Measurements from ENCODE around the gene CDC42. TPM values are rescaled to one million over a fixed set of nuclear protein-coding genes. Genes with fewer than 3 reads are reported as not detected.
"Not testable (repeated sequence)": the region's sequence is repeated elsewhere in the genome, so short reads cannot be mapped to it uniquely, and the experiment has no call there.

The CDC42 gene
- total RNA-seq, 3 donors from 2014 or later (not counting 1 experiment from before 2014, with no cell fraction given) = 454 to 470 (median 463) TPM

GRCh38 chr1:22030057-22030456 is 22.5 kb upstream of the CDC42 start:
- Mint-ChIP-seq H3K27me3 (ENCODE audit: low read depth in 2 of 2) (no peaks in the 10 kb centered on the region), H3K36me3 (no peaks in the 10 kb centered on the region), H3K4me1 (peaks cover 20 to 22% of the 10 kb centered on the region in 2 donors), H3K9me3 (no peaks in the 10 kb centered on the region), H3K4me3 (no peak overlapping the region), H3K27ac (no peak overlapping the region)
- TF ChIP-seq, protein P1, sequence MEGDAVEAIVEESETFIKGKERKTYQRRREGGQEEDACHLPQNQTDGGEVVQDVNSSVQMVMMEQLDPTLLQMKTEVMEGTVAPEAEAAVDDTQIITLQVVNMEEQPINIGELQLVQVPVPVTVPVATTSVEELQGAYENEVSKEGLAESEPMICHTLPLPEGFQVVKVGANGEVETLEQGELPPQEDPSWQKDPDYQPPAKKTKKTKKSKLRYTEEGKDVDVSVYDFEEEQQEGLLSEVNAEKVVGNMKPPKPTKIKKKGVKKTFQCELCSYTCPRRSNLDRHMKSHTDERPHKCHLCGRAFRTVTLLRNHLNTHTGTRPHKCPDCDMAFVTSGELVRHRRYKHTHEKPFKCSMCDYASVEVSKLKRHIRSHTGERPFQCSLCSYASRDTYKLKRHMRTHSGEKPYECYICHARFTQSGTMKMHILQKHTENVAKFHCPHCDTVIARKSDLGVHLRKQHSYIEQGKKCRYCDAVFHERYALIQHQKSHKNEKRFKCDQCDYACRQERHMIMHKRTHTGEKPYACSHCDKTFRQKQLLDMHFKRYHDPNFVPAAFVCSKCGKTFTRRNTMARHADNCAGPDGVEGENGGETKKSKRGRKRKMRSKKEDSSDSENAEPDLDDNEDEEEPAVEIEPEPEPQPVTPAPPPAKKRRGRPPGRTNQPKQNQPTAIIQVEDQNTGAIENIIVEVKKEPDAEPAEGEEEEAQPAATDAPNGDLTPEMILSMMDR (IDR thresholded peaks at IDR 0.05) = no peak
- 95% methylated on average over 4 of the region's 4 CpGs for WGBS (ENCODE audit: insufficient coverage)
- H3K27me3 ChIP-seq (ENCODE audit: control insufficient read depth, insufficient read depth, low read length) = no peaks in the 10 kb centered on the region
- peaks cover 11% of the 10 kb centered on the region for H3K4me1 ChIP-seq (ENCODE audit: control insufficient read depth, insufficient read depth, low read length)
- no peak overlapping the region for H3K4me3 ChIP-seq (ENCODE audit: low read length)
- DNase-seq (no peak), ATAC-seq (no peak)
- no peaks in the 10 kb centered on the region for H3K9me3 ChIP-seq (ENCODE audit: control insufficient read depth, insufficient read depth, low read length)
- intact Hi-C loops (cut with micrococcal nuclease) = no loop called here
- H3K27ac ChIP-seq (ENCODE audit: low read length) = no peak overlapping the region
- H3K36me3 ChIP-seq (ENCODE audit: control insufficient read depth, insufficient read depth, low read length) = peaks cover 4% of the 10 kb centered on the region

DNA sequence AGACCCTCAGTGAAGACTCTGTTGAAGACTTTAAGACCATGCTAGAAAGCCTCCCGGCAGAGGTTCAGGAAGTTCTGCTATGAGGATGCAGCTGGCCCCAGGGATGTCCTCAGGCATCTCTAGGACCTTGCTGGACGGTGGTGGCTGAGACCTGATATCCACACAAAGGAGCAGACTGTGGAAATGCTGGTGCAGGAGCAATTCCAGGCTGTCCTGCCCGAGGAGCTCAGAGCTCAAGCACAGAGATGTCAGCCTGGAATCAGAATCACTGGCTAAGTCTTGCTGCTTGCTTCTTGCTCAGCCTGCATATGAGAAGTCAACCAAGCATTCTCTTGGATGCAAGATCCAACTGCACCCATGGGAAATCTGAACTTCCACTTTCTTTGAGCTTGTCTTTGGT is 22.0 kb upstream of the CDC42 start:
- Mint-ChIP-seq H3K27ac (no peak overlapping the region), H3K4me3 (no peak overlapping the region), H3K36me3 (no peaks in the 10 kb centered on the region), H3K4me1 (peaks cover 16 to 19% of the 10 kb centered on the region in 2 donors), H3K9me3 (no peaks in the 10 kb centered on the region), H3K27me3 (ENCODE audit: low read depth in 2 of 2) (no peaks in the 10 kb centered on the region)
- DNase-seq (no peak), ATAC-seq (no peak)
- peaks cover 4% of the 10 kb centered on the region for H3K36me3 ChIP-seq (ENCODE audit: control insufficient read depth, insufficient read depth, low read length)
- H3K27me3 ChIP-seq (ENCODE audit: control insufficient read depth, insufficient read depth, low read length) = no peaks in the 10 kb centered on the region
- intact Hi-C loops (cut with micrococcal nuclease) = no loop called here
- H3K27ac ChIP-seq (ENCODE audit: low read length) = no peak overlapping the region
- no peak overlapping the region for H3K4me3 ChIP-seq (ENCODE audit: low read length)
- H3K9me3 ChIP-seq (ENCODE audit: control insufficient read depth, insufficient read depth, low read length) = no peaks in the 10 kb centered on the region
- 87% methylated on average over 3 of the region's 3 CpGs for WGBS (ENCODE audit: insufficient coverage)
- TF ChIP-seq, protein P1 (IDR thresholded peaks at IDR 0.05) = no peak
- H3K4me1 ChIP-seq (ENCODE audit: control insufficient read depth, insufficient read depth, low read length) = peaks cover 11% of the 10 kb centered on the region

- intact Hi-C loops (cut with micrococcal nuclease) = no loop called here
- Histone ChIP-seq H3K9me3 (ENCODE audit: control insufficient read depth, insufficient read depth, low read length) (no peaks in the 10 kb centered on the region), H3K27ac (ENCODE audit: low read length) (peak overlapping the region; percentile 8), H3K4me3 (ENCODE audit: low read length) (no peak overlapping the region), H3K27me3 (ENCODE audit: control insufficient read depth, insufficient read depth, low read length) (no peaks in the 10 kb centered on the region), H3K36me3 (ENCODE audit: control insufficient read depth, insufficient read depth, low read length) (peaks cover 4% of the 10 kb centered on the region), H3K4me1 (ENCODE audit: control insufficient read depth, insufficient read depth, low read length) (peaks cover 5% of the 10 kb centered on the region)
- H3K27ac Mint-ChIP-seq = peak overlapping the region; percentile 36 to 68
- no peaks in the 10 kb centered on the region for H3K27me3 Mint-ChIP-seq (ENCODE audit: low read depth in 2 of 2)
- no peaks in the 10 kb centered on the region for H3K36me3 Mint-ChIP-seq
- no peak overlapping the region for H3K4me3 Mint-ChIP-seq
- ATAC-seq (no peak), DNase-seq (peak in 1 of 2 donors; percentile 52)
- 45% methylated on average over 8 of the region's 8 CpGs for WGBS (ENCODE audit: insufficient coverage)
- H3K4me1 Mint-ChIP-seq = peaks cover 6 to 11% of the 10 kb centered on the region in 2 donors
- TF ChIP-seq, protein P1 (IDR thresholded peaks at IDR 0.05) = no peak
- H3K9me3 Mint-ChIP-seq = no peaks in the 10 kb centered on the region
Measured at GRCh38 chr1:22031214-22031962, 21.1 kb upstream of the CDC42 start.

DNA sequence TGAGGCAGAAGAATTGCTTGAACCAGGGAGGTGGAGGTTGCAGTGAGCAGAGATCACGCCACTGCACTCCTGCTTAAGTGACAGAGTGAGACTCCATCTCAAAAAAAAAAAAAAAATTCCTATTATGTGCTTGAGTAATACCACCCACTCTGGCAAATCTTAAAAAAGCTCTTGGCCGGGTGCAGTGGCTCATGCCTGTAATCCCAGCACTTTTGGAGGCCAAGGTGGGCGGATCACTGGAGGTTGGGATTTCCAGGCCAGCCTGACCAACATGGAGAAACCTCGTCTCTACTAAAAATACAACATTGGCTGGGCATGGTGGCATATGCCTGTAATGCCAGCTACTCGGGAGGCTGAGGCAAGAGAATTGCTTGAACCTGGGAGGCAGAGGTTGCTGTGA is 17.7 kb upstream of the CDC42 start:
- H3K27me3 ChIP-seq (ENCODE audit: control insufficient read depth, insufficient read depth, low read length); H3K27me3 Mint-ChIP-seq (ENCODE audit: low read depth in 2 of 2); H3K9me3 ChIP-seq (ENCODE audit: control insufficient read depth, insufficient read depth, low read length); H3K27ac ChIP-seq (ENCODE audit: low read length); intact Hi-C loops (cut with micrococcal nuclease); H3K27ac Mint-ChIP-seq; H3K9me3 Mint-ChIP-seq; H3K4me3 Mint-ChIP-seq; H3K4me3 ChIP-seq (ENCODE audit: low read length); H3K36me3 Mint-ChIP-seq; DNase-seq; ATAC-seq; H3K36me3 ChIP-seq (ENCODE audit: control insufficient read depth, insufficient read depth, low read length): not testable (repeated sequence)
- peaks cover 18 to 20% of the 10 kb centered on the region in 2 donors for H3K4me1 Mint-ChIP-seq
- WGBS (ENCODE audit: insufficient coverage) = 99% methylated on average over 5 of the region's 5 CpGs
- peaks cover 18% of the 10 kb centered on the region for H3K4me1 ChIP-seq (ENCODE audit: control insufficient read depth, insufficient read depth, low read length)
